Thyroid gland (tissue), 4 donors: ENCODE data around the gene PKHD1.

Source experiments
- POLR2A ChIP-seq, 2 donors: fragments of 450-650 bp; IDR thresholded peaks; one replicate each; pipeline ENCODE4 v1.6.1; 2017; ENCODE audit warnings: antibody characterized with exemption in 2 of 2, mild to moderate bottlenecking in 2 of 2, moderate library complexity in 1 of 2
- TF ChIP-seq, protein P1 (sequence below), 6 experiments: fragments of 200-600 bp in 3 of 6; fragments of 450-650 bp in 3 of 6; sonication (generic) in 3 of 6; IDR thresholded peaks; one replicate each; pipeline ENCODE4 v1.5.1; 2016 to 2019; ENCODE audit warnings: antibody characterized with exemption in 6 of 6, mild to moderate bottlenecking in 2 of 6, inconsistent platforms in 1 of 6, moderate library complexity in 1 of 6

DNA sequence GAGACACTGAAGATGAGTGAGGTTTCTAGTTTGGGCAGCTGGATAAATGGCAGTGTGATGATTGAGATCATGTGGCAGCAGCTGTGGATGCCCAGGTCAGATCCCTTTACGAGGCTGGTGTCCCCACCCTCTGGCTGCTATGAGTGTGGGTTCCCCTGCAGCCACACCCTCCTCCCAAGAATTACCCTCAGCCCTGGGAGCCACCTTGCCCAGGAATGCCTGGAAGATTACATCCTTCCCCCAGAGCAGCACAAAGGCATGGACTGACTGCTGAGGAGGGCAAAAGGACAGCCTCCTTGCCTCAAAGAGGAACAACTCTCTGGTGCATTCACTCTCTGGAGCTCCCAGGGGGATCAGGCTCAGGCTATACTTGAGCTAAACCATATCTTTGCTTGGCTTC lies 15.0 kb upstream of the PKHD1 start:
- TF ChIP-seq POLR2A (IDR thresholded peaks at IDR 0.05) = no peak
- TF ChIP-seq, protein P1, sequence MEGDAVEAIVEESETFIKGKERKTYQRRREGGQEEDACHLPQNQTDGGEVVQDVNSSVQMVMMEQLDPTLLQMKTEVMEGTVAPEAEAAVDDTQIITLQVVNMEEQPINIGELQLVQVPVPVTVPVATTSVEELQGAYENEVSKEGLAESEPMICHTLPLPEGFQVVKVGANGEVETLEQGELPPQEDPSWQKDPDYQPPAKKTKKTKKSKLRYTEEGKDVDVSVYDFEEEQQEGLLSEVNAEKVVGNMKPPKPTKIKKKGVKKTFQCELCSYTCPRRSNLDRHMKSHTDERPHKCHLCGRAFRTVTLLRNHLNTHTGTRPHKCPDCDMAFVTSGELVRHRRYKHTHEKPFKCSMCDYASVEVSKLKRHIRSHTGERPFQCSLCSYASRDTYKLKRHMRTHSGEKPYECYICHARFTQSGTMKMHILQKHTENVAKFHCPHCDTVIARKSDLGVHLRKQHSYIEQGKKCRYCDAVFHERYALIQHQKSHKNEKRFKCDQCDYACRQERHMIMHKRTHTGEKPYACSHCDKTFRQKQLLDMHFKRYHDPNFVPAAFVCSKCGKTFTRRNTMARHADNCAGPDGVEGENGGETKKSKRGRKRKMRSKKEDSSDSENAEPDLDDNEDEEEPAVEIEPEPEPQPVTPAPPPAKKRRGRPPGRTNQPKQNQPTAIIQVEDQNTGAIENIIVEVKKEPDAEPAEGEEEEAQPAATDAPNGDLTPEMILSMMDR (IDR thresholded peaks at IDR 0.05) = no peak
